NT2/D1 (cell line): Measurements from ENCODE around the gene G6PC3.

Experiments used
- DNase-seq: peaks from one replicate; pipeline ENCODE4 v3.0.0-alpha.2; 2011; ENCODE audit warnings: low read depth, low spot score
- H3K27me3 ChIP-seq: 2 replicates; pipeline ENCODE4 v1.6.0; 2011; ENCODE audit warnings: mild to moderate bottlenecking; ENCODE audit not compliant: insufficient read length, insufficient read depth
- H3K36me3 ChIP-seq: 2 replicates; pipeline ENCODE4 v1.6.1; 2011; ENCODE audit warnings: mild to moderate bottlenecking, low read length, mixed read lengths; ENCODE audit not compliant: insufficient read depth, insufficient read length
- H3K4me1 ChIP-seq: 2 replicates; pipeline ENCODE4 v1.5.1; 2011; ENCODE audit not compliant: insufficient read depth, insufficient read length
- H3K4me3 ChIP-seq: 2 replicates; pipeline ENCODE4 v1.5.1; 2011; ENCODE audit warnings: low read depth; ENCODE audit not compliant: insufficient read length
- H3K9ac ChIP-seq: 2 replicates; pipeline ENCODE4 v1.6.0; 2011; ENCODE audit warnings: low read depth; ENCODE audit not compliant: insufficient read length
- H3K9me3 ChIP-seq: 2 replicates; pipeline ENCODE4 v1.5.1; 2011; ENCODE audit warnings: mild to moderate bottlenecking, low read length; ENCODE audit not compliant: insufficient read depth
- SUZ12 ChIP-seq: IDR thresholded peaks from 2 replicates; pipeline ENCODE4 v1.6.1; 2011; ENCODE audit not compliant: insufficient read length, insufficient read depth; ENCODE audit errors: extremely low read depth
- YY1 ChIP-seq: IDR thresholded peaks from 2 replicates; pipeline ENCODE4 v1.6.1; 2011; ENCODE audit not compliant: insufficient read length, insufficient read depth
- ZNF274 ChIP-seq: IDR thresholded peaks from 2 replicates; pipeline ENCODE4 v1.6.1; 2011; ENCODE audit warnings: mild to moderate bottlenecking, low read depth, low read length

The G6PC3 gene

GRCh38 chr17:44074231-44074910, 3.8 kb downstream of the G6PC3 start:
- peaks cover 65% of the 10 kb centered on the region for H3K36me3 ChIP-seq
- H3K9me3 ChIP-seq: no peaks in the 10 kb centered on the region
- no peaks in the 10 kb centered on the region for H3K27me3 ChIP-seq
- no peak for DNase-seq
- no peak overlapping the region for H3K9ac ChIP-seq
- TF ChIP-seq YY1: no peak
- no peak for TF ChIP-seq SUZ12
- TF ChIP-seq ZNF274: no peak
- H3K4me3 ChIP-seq: no peak overlapping the region
- peaks cover 13% of the 10 kb centered on the region for H3K4me1 ChIP-seq

GRCh38 chr17:44074911-44075285, 4.4 kb downstream of the G6PC3 start:
- Histone ChIP-seq H3K4me1 (peaks cover 13% of the 10 kb centered on the region), H3K36me3 (peaks cover 67% of the 10 kb centered on the region), H3K27me3 (no peaks in the 10 kb centered on the region), H3K4me3 (no peak overlapping the region), H3K9me3 (no peaks in the 10 kb centered on the region), H3K9ac (no peak overlapping the region)
- TF ChIP-seq ZNF274 (no peak), YY1 (no peak), SUZ12 (no peak)
- no peak for DNase-seq

GRCh38 chr17:44075598-44076293, 5.2 kb downstream of the G6PC3 start:
- Histone ChIP-seq H3K4me1 (peaks cover 15% of the 10 kb centered on the region), H3K27me3 (no peaks in the 10 kb centered on the region), H3K9me3 (no peaks in the 10 kb centered on the region), H3K36me3 (peaks cover 76% of the 10 kb centered on the region), H3K4me3 (no peak overlapping the region), H3K9ac (no peak overlapping the region)
- TF ChIP-seq ZNF274 (no peak), SUZ12 (no peak), YY1 (no peak)
- no peak for DNase-seq

- TF ChIP-seq ZNF274 (no peak), YY1 (no peak), SUZ12 (no peak)
- Histone ChIP-seq H3K36me3 (peaks cover 84% of the 10 kb centered on the region), H3K4me3 (no peak overlapping the region), H3K9ac (peak overlapping the region; percentile 46), H3K9me3 (no peaks in the 10 kb centered on the region), H3K27me3 (no peaks in the 10 kb centered on the region), H3K4me1 (peaks cover 18% of the 10 kb centered on the region)
- DNase-seq: no peak
These were observed 6.4 kb downstream of the G6PC3 start for GRCh38 chr17:44076716-44077594.

- Histone ChIP-seq H3K9me3 (no peaks in the 10 kb centered on the region), H3K4me3 (no peak overlapping the region), H3K4me1 (peaks cover 21% of the 10 kb centered on the region), H3K27me3 (no peaks in the 10 kb centered on the region), H3K9ac (peak overlapping the region; percentile 46), H3K36me3 (peaks cover 90% of the 10 kb centered on the region)
- DNase-seq: no peak
- TF ChIP-seq SUZ12 (no peak), YY1 (no peak), ZNF274 (no peak)
These were observed 7.0 kb downstream of the G6PC3 start for GRCh38 chr17:44077595-44077909.

- H3K4me3 ChIP-seq: no peak overlapping the region
- peaks cover 27% of the 10 kb centered on the region for H3K4me1 ChIP-seq
- H3K27me3 ChIP-seq: no peaks in the 10 kb centered on the region
- H3K9me3 ChIP-seq: no peaks in the 10 kb centered on the region
- DNase-seq: no peak
- no peak overlapping the region for H3K9ac ChIP-seq
- H3K36me3 ChIP-seq: peaks cover 91% of the 10 kb centered on the region
- TF ChIP-seq ZNF274: no peak
- no peak for TF ChIP-seq YY1
- TF ChIP-seq SUZ12: no peak
These were observed 7.9 kb downstream of the G6PC3 start for GRCh38 chr17:44078412-44078811.
